Pancreas (tissue), 10 donors: Measurements from ENCODE around the gene TXNL4A. TPM values are rescaled to one million over a fixed set of nuclear protein-coding genes. Genes with fewer than 3 reads are reported as not detected.

Experiments used
- ATAC-seq, 4 donors: fragments of 200-7000 bp; cut with Tn5 transposase; one replicate each; pipeline versions ENCODE4 v1.8.0 to v1.9.1; 2020; ENCODE audit warnings: mild to moderate bottlenecking in 4 of 4, moderate library complexity in 4 of 4
- DNase-seq, 6 donors: peaks; one replicate each; pipeline ENCODE4 v3.0.0-alpha.2; 2020
- FAIRE-seq: peaks from 2 replicates; lab custom pipeline; 2012; peaks lifted over from hg19 to GRCh38; lab: Jason Lieb, UNC
- H3K27ac ChIP-seq, 4 donors: fragments of 200-600 bp; sonication (generic); 1 replicate in 3 of 4; 2 replicates in 1 of 4; pipeline versions ENCODE4 v1.5.0 to v1.8.0; 2020
- H3K27me3 ChIP-seq, 4 donors: fragments of 200-600 bp; one replicate each; pipeline ENCODE4 v1.8.0; 2021
- H3K36me3 ChIP-seq, 3 donors: fragments of 200-600 bp; sonication (generic) in 1 of 3; one replicate each; pipeline versions ENCODE4 v1.5.0 to v1.8.0; 2020 to 2021
- H3K4me1 ChIP-seq, 3 donors: fragments of 200-600 bp; one replicate each; pipeline ENCODE4 v1.8.0; 2021
- H3K4me3 ChIP-seq, 4 donors: fragments of 200-600 bp; sonication (generic) in 2 of 4; one replicate each; pipeline versions ENCODE4 v1.5.0 to v1.8.0; 2020 to 2021
- H3K9me3 ChIP-seq, 4 donors: fragments of 200-600 bp; one replicate each; pipeline ENCODE4 v1.8.0; 2021
- CTCF ChIP-seq, 4 donors: fragments of 200-600 bp; sonication (generic) in 3 of 4; IDR thresholded peaks; one replicate each; pipeline versions ENCODE4 v1.5.0 to v1.8.0; 2021; ENCODE audit warnings: antibody characterized with exemption in 4 of 4
- WGBS, 2 donors: extraction: QIAGEN DNeasy Blood & Tissue Kit; methylation state at CpG; one replicate each; pipeline ENCODE4 v1.1.7; 2013; 5-methylcytosine and 5-hydroxymethylcytosine counted together
- intact Hi-C, 3 donors: fragments of 100-400 bp; cut with DNase I; formaldehyde crosslinking; loops; one replicate each; pipeline versions ENCODE4 v1.11.1 to v1.14.2; 2022
- polyA plus RNA-seq, 2 donors: library from polyadenylated mRNA; stranded (reverse); fragments of 200-250 nt; gene quantifications; one replicate each; pipeline ENCODE4 v1.2.3, GENCODE V29; 2013
- total RNA-seq, 6 donors: library from RNA; stranded (reverse); fragmentation: NEBNext Ultra II Directional in 4 of 6; extraction: Animal tissue kit (Norgen Biotek cat#: 25700) in 4 of 6; gene quantifications; one replicate each; pipeline versions ENCODE4 v1.2.1 to v1.2.4, GENCODE V29; 2021 to 2023
- donor health status: healthy with polysubstance abuse.
- donor health status: DM: no; HTN: no; CAD: no; lungs with moderate emphysema.
- donor health status: DM: no; HTN: no; CAD: no.
- donor health status: control.
- donor health status: control.
- donor health status: Bipolar disorder and iron deficiency.
- donor health status: DM: yes; HTN: yes; CAD: no.
- donor health status: DM: no; HTN: no; CAD: no.
- donor health status: DM: no; HTN: no; CAD: no.
- donor health status: DM: yes; HTN: yes; CAD: no.

Gene TXNL4A
- total and polyA plus RNA-seq, 8 donors, result 40.5 to 64.6 (median 49.0) TPM

GRCh38 chr18:79922971-79923411, 65.4 kb downstream of the TXNL4A start:
- intact Hi-C loops, result no loop called here
- Histone ChIP-seq H3K27ac (no peak overlapping the region), H3K9me3 (no peaks in the 10 kb centered on the region), H3K4me1 (peaks cover 7 to 18% (median 15%) of the 10 kb centered on the region in 3 donors), H3K4me3 (no peak overlapping the region), H3K36me3 (no peaks in the 10 kb centered on the region), H3K27me3 (no peaks in the 10 kb centered on the region)
- ATAC-seq (no peak), FAIRE-seq (no peak), DNase-seq (peak in 5 of 6 donors; percentile 2 to 65 (median 21))
- WGBS, 2 donors, result 89 to 90% methylated on average over 17 of the region's 17 CpGs
- no peak for TF ChIP-seq CTCF (IDR thresholded peaks at IDR 0.05)

GRCh38 chr18:79921984-79922965, 66.1 kb downstream of the TXNL4A start:
- intact Hi-C loops, result no loop called here
- WGBS, 2 donors, result 96 to 98% methylated on average over 24 of the region's 24 CpGs
- Histone ChIP-seq H3K27me3 (no peaks in the 10 kb centered on the region), H3K36me3 (no peaks in the 10 kb centered on the region), H3K9me3 (no peaks in the 10 kb centered on the region), H3K4me3 (no peak overlapping the region), H3K27ac (no peak overlapping the region), H3K4me1 (peaks cover 7 to 18% (median 15%) of the 10 kb centered on the region in 3 donors)
- ATAC-seq, result no peak
- TF ChIP-seq CTCF (IDR thresholded peaks at IDR 0.05), result no peak
- no peak for FAIRE-seq
- DNase-seq, result peak in 5 of 6 donors; percentile 1 to 60 (median 8)

Other genes with a start within 250 kb of the TXNL4A start
- under 1 TPM in 3 of 6 donors, not detected in 3; 0.12 to 0.22 (median 0.13) TPM for gene KCNG2, start 190.6 kb downstream of the TXNL4A start, total RNA-seq
- not detected for gene KCNG2, start 190.6 kb downstream of the TXNL4A start, polyA plus RNA-seq
- 10 to 100 TPM; 19.6 to 24.3 (median 21.7) TPM for gene SLC66A2, start 36.9 kb downstream of the TXNL4A start, total RNA-seq
- 10 to 100 TPM; 34.1 to 36.1 TPM for gene SLC66A2, start 36.9 kb downstream of the TXNL4A start, polyA plus RNA-seq
- 10 to 100 TPM in 5 of 6 donors, 1 to 10 TPM in 1; 9.2 to 14.6 (median 12.7) TPM for gene HSBP1L1, start 23.9 kb downstream of the TXNL4A start, total RNA-seq
- gene HSBP1L1, start 23.9 kb downstream of the TXNL4A start, polyA plus RNA-seq, result 10 to 100 TPM; 42.9 to 43.6 TPM
- gene RBFA, start 45.9 kb upstream of the TXNL4A start, total RNA-seq, result 10 to 100 TPM; 10.5 to 15.3 (median 11.2) TPM
- 10 to 100 TPM; 14.3 to 19.5 TPM for gene RBFA, start 45.9 kb upstream of the TXNL4A start, polyA plus RNA-seq
- 1 to 10 TPM; 5.9 to 8.4 (median 7.0) TPM for gene ADNP2, start 120.7 kb upstream of the TXNL4A start, total RNA-seq
- 1 to 10 TPM; 4.2 to 4.7 TPM for gene ADNP2, start 120.7 kb upstream of the TXNL4A start, polyA plus RNA-seq